OCI-LY1 (cell line): Measurements from ENCODE around the gene CCND3.

ENCODE experiments used
- H2AFZ ChIP-seq: fragments of 200-600 bp; sonication (generic), shearing (Covaris generic); 2 replicates; pipeline ENCODE4 v1.6.0; 2014; ENCODE audit warnings: antibody characterized with exemption, mild to moderate bottlenecking, low read length
- H3F3A ChIP-seq: fragments of 200-600 bp; sonication (generic), shearing (Covaris generic); 2 replicates; pipeline ENCODE4 v1.6.0; 2014; ENCODE audit warnings: mild to moderate bottlenecking, antibody characterized with exemption, low read length, moderate library complexity; ENCODE audit not compliant: insufficient read depth
- H3K27ac ChIP-seq: fragments of 200-600 bp; sonication (generic); 2 replicates; pipeline ENCODE4 v1.5.1; 2014; ENCODE audit warnings: low read length, mixed run types, mild to moderate bottlenecking, low read depth; ENCODE audit not compliant: poor library complexity, severe bottlenecking
- H3K27me3 ChIP-seq: fragments of 200-600 bp; sonication (generic); 2 replicates; pipeline ENCODE4 v1.6.0; 2014; ENCODE audit warnings: antibody characterized with exemption, mild to moderate bottlenecking, low read length, moderate library complexity; ENCODE audit not compliant: insufficient read depth
- H3K36me3 ChIP-seq: fragments of 200-600 bp; sonication (generic); 2 replicates; pipeline ENCODE4 v1.6.1; 2014; ENCODE audit warnings: mild to moderate bottlenecking, antibody characterized with exemption, low read length, moderate library complexity, mixed read lengths; ENCODE audit not compliant: insufficient read depth
- H3K4me1 ChIP-seq: fragments of 200-600 bp; sonication (generic); 2 replicates; pipeline ENCODE4 v1.5.1; 2014; ENCODE audit warnings: mild to moderate bottlenecking, low read length, moderate library complexity; ENCODE audit not compliant: insufficient read depth, severe bottlenecking
- H3K4me2 ChIP-seq: fragments of 200-600 bp; sonication (generic), shearing (Covaris generic); 2 replicates; pipeline ENCODE4 v1.6.1; 2014; ENCODE audit warnings: low read length
- H3K4me3 ChIP-seq: fragments of 200-600 bp; sonication (generic); 2 replicates; pipeline ENCODE4 v1.5.1; 2014; ENCODE audit warnings: low read length, low read depth, mild to moderate bottlenecking, mixed read lengths; ENCODE audit not compliant: poor library complexity, severe bottlenecking
- H3K79me2 ChIP-seq: fragments of 200-600 bp; shearing (Covaris generic); 2 replicates; pipeline ENCODE4 v1.6.1; 2016; ENCODE audit warnings: mixed run types, low read length, mixed read lengths; ENCODE audit not compliant: insufficient read depth
- H3K9ac ChIP-seq: fragments of 200-600 bp; sonication (generic), shearing (Covaris generic); 2 replicates; pipeline ENCODE4 v1.6.1; 2014; ENCODE audit warnings: mild to moderate bottlenecking, low read length, mixed read lengths
- H3K9me2 ChIP-seq: fragments of 200-600 bp; sonication (generic), shearing (Covaris generic); 2 replicates; pipeline ENCODE4 v1.6.1; 2014; ENCODE audit warnings: low read depth, mild to moderate bottlenecking, low read length, mixed read lengths
- H3K9me3 ChIP-seq: fragments of 200-600 bp; shearing (Covaris generic); 2 replicates; pipeline ENCODE4 v1.6.1; 2014; ENCODE audit warnings: low read length, mixed read lengths
- H4K20me1 ChIP-seq: fragments of 200-600 bp; sonication (generic), shearing (Covaris generic); 2 replicates; pipeline ENCODE4 v1.6.0; 2016; ENCODE audit warnings: mild to moderate bottlenecking, low read length; ENCODE audit not compliant: insufficient read depth
- EZH2 ChIP-seq: fragments of 200-600 bp; sonication (generic), shearing (Covaris generic); IDR thresholded peaks from 2 replicates; pipeline ENCODE4 v1.8.0; 2017; ENCODE audit warnings: borderline replicate concordance, mixed run types, mild to moderate bottlenecking, antibody characterized with exemption, low read length, moderate library complexity, mixed read lengths
- TF ChIP-seq, protein P1 (sequence below): fragments of 200-600 bp; sonication (generic), shearing (Covaris generic); IDR thresholded peaks from 2 replicates; pipeline ENCODE4 v1.5.1; 2017; ENCODE audit warnings: mild to moderate bottlenecking, antibody characterized with exemption, low read length, moderate library complexity, mixed read lengths

Gene CCND3

GRCh38 chr6:41909727-41910126, 31.9 kb downstream of the CCND3 start:
- Histone ChIP-seq H4K20me1 (no peaks in the 10 kb centered on the region), H2AFZ (no peak overlapping the region), H3K36me3 (peaks cover 66% of the 10 kb centered on the region), H3K4me2 (no peak overlapping the region), H3K4me1 (no peaks in the 10 kb centered on the region), H3K4me3 (no peak overlapping the region), H3K9ac (no peak overlapping the region), H3K9me2 (no peaks in the 10 kb centered on the region), H3K79me2 (no peaks in the 10 kb centered on the region), H3K27me3 (no peaks in the 10 kb centered on the region), H3K9me3 (no peaks in the 10 kb centered on the region), H3K27ac (no peak overlapping the region), H3F3A (no peaks in the 10 kb centered on the region)
- no peak for TF ChIP-seq EZH2
- TF ChIP-seq, protein P1, sequence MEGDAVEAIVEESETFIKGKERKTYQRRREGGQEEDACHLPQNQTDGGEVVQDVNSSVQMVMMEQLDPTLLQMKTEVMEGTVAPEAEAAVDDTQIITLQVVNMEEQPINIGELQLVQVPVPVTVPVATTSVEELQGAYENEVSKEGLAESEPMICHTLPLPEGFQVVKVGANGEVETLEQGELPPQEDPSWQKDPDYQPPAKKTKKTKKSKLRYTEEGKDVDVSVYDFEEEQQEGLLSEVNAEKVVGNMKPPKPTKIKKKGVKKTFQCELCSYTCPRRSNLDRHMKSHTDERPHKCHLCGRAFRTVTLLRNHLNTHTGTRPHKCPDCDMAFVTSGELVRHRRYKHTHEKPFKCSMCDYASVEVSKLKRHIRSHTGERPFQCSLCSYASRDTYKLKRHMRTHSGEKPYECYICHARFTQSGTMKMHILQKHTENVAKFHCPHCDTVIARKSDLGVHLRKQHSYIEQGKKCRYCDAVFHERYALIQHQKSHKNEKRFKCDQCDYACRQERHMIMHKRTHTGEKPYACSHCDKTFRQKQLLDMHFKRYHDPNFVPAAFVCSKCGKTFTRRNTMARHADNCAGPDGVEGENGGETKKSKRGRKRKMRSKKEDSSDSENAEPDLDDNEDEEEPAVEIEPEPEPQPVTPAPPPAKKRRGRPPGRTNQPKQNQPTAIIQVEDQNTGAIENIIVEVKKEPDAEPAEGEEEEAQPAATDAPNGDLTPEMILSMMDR: no peak

- H3F3A ChIP-seq: no peaks in the 10 kb centered on the region
- no peaks in the 10 kb centered on the region for H3K9me3 ChIP-seq
- H3K27me3 ChIP-seq: no peaks in the 10 kb centered on the region
- H3K9ac ChIP-seq: no peak overlapping the region
- TF ChIP-seq, protein P1: peak; percentile 51
- TF ChIP-seq EZH2: no peak
- H4K20me1 ChIP-seq: no peaks in the 10 kb centered on the region
- H3K27ac ChIP-seq: no peak overlapping the region
- peaks cover 4% of the 10 kb centered on the region for H3K4me1 ChIP-seq
- H2AFZ ChIP-seq: no peak overlapping the region
- no peaks in the 10 kb centered on the region for H3K9me2 ChIP-seq
- H3K4me3 ChIP-seq: no peak overlapping the region
- peaks cover 31% of the 10 kb centered on the region for H3K36me3 ChIP-seq
- no peaks in the 10 kb centered on the region for H3K79me2 ChIP-seq
- H3K4me2 ChIP-seq: no peak overlapping the region
These were observed 39.6 kb downstream of the CCND3 start for GRCh38 chr6:41901882-41902519.

DNA sequence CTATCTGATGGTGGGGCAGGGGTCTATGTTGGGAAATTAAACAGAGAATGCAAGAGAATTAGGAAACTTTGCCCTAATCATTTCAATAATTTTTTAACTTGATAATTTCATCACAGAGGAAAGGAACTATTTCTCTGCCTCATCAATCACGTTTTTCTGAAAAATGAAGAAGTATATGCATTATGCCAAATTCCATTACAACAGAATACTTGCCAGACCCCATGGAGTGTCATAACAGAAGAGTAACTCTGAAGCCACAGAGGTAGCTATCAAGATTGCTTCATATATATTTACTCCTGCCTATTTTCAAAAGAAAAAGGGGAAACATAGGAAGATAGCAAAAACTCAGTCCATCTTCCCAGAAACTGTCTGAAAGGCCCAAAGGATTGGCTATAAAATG, 40.7 kb downstream of the CCND3 start:
- no peak for TF ChIP-seq EZH2
- TF ChIP-seq, protein P1: no peak
- no peaks in the 10 kb centered on the region for H4K20me1 ChIP-seq

More for the DNA sequence above, 40.7 kb downstream of the CCND3 start:
- no peak overlapping the region for H3K27ac ChIP-seq
- no peaks in the 10 kb centered on the region for H3K9me3 ChIP-seq
- no peak overlapping the region for H3K9ac ChIP-seq
- no peaks in the 10 kb centered on the region for H3K27me3 ChIP-seq
- H2AFZ ChIP-seq: no peak overlapping the region
- H3K36me3 ChIP-seq: peaks cover 21% of the 10 kb centered on the region
- no peaks in the 10 kb centered on the region for H3K79me2 ChIP-seq
- no peak overlapping the region for H3K4me3 ChIP-seq
- peaks cover 14% of the 10 kb centered on the region for H3K4me1 ChIP-seq
- no peak overlapping the region for H3K4me2 ChIP-seq
- H3K9me2 ChIP-seq: no peaks in the 10 kb centered on the region
- H3F3A ChIP-seq: no peaks in the 10 kb centered on the region
